Endometrial microvascular endothelial cells (primary cell): ENCODE measurements around the gene PKIB. TPM values are rescaled to one million over a fixed set of nuclear protein-coding genes. Genes with fewer than 3 reads are reported as not detected.
"Not testable (repeated sequence)": the region's sequence is repeated elsewhere in the genome, so short reads cannot be mapped to it uniquely, and the experiment has no call there.

ENCODE experiments used
- in situ Hi-C: cut with HindIII; loops from 2 replicates; pipeline ENCODE4 v1.10.0; 2017; ENCODE audit warnings: low sequenced_read_pairs, low pct_unique_long_range_greater_than_20kb; ENCODE audit errors: inconsistent ontology term
- total RNA-seq: library from RNA; depleted of rRNA; stranded (reverse); fragments of >200 nt; gene quantifications from one replicate; pipeline ENCODE4 v1.2.3, GENCODE V29; 2015; ENCODE audit errors: inconsistent ontology term

Gene PKIB
- total RNA-seq, 1 donor from 2014 or later, result not detected

DNA sequence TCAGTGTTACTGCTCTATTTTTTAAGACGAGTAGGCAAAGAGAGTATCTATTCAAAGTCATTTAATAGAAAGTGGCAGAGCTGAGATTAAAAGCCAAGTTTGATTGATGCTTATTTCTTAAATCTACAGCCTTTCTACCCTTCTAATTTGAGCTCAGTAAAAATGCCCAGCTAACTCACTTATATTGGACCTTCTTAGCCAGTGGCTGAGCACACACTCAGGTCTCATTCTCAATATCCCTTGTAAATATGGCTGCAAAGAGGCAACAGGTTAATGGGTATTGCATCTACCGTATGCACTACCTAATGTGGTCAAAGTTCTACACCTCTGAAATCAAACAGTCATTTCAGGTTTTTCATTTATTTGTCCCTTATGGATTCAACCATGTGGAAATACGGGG is 6.7 kb downstream of the PKIB start:
- in situ Hi-C loops, result no loop called here

DNA sequence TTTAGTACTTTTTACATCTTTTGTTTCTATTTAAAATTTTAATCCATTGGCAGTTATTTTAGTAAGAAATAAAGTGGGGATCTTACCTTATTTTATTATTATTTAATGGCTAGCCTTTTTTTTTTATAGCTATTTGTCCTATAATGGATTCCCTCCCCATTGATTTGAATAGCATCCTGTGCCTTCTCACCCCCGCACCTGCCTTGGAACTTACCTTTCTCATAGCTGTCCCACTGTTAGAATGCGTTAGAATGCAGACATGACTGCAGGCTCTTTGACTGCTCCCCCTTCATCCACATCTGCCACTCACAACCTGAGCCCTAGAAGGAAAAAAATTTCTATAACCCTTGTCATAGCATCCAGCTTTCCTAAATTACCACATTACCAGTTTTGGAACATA is 9.1 kb downstream of the PKIB start:
- in situ Hi-C loops, result no loop called here

DNA sequence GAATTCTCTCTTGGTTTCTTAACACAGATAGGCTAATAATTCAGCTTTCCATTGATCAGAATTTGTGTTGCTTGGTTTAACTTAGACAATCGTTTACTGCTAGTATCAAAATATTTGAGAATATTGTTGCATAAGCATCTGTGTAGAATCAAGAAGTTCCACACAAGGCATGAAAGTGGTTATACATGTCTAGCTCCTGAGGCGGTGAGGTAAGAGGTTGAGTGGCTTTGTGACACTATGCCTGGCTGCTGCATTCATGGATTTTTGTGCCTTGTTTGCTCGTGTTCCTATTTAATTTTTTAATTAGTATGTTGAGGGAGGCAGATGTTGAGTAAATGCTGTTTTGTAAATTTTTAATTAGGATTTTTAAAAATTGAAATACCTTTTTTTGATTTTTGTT is 10.2 kb downstream of the PKIB start:
- in situ Hi-C loops, result no loop called here

DNA sequence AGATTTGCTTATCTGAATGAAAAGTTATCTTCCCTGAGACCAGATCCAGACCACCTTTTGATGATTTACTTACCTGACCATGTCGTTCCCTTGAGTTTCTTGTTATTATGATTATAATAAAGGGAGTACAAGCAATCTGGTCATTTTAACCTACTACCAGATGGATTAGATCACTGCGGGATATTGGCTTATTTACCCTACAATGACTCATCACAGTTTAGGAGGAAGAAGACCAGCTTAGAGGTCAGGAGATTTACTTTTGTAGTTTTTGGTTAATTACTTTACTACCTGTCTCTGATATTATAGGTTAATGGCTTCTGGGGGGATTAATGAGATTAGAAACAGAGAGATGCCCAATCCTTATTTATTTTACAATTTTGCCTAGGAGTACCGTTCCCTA is 10.7 kb downstream of the PKIB start:
- in situ Hi-C loops, result no loop called here

DNA sequence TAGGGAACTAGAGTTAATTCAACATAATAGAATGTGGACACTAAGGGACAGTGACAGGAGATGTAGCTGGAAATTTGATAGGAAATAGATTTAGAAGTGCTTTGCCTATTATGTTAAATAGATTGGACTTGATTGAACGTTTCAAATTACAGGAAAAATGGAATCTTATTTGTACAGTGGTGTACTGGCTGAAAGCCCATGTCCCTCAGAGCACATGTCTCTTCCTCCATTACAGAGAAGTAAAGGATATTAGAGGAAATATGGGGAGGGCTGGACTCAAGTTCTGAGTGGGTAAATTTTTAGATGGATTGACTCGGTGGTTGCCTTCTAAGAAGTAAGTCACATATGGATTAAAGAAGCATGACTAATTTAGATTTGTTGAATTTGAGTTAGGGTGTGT is 11.4 kb downstream of the PKIB start:
- in situ Hi-C loops, result no loop called here

DNA sequence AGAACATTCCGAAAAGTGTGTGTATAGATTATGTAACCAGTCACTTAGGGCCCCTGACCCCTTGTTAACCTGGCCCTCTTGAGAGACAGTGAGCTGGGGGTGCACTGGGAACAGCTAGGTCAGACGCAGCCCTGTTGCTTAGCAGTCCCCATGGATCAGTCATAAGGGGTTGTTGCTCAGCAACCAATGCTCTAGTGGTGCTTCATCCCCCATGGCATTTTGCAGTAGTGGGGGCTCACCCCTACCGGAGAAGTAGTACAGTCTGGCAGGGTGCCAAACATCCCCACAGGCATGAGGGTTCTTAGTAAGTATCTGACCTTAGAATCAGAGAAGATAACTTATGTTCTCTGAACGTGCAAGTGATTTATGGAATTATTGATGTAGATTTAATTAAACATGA is 12.3 kb downstream of the PKIB start:
- in situ Hi-C loops, result no loop called here

DNA sequence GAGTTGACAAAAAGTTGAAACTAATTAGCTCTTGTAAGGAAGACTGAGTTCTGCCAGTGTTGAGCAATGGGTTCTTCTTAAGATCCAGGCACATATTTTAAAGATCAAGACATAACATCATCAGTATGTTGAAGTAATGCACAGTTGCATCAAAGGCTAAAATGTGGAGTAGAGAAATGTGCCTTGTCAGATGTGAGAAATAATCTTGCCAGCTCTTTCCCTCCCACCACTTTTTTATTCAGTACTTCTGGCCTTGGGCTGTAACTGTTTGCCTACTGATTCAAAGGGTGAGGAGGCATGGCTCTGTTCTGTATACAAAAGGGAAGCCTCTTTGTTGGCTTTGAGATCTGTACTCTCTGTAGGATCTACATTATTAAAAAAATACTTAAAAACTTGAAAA is 13.1 kb downstream of the PKIB start:
- in situ Hi-C loops, result no loop called here

DNA sequence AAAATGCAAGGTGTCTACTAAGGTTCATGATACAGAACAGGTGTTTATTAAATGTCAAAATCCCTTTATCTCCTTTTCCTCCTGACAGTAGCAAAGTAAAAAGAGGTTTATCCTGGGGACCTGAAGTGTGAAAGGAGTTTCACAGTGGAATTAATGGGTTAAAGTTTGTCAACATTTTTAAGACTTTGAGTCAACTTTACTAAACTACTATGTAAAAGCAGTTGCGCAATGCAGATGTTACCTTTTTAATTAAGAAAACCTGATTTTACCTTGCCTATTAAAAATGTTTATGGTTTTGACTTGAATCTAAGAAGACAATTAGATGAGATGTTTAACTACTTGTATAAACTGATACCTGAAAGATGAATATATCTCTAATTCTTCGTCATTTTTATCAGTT is 14.6 kb downstream of the PKIB start:
- in situ Hi-C loops, result no loop called here

DNA sequence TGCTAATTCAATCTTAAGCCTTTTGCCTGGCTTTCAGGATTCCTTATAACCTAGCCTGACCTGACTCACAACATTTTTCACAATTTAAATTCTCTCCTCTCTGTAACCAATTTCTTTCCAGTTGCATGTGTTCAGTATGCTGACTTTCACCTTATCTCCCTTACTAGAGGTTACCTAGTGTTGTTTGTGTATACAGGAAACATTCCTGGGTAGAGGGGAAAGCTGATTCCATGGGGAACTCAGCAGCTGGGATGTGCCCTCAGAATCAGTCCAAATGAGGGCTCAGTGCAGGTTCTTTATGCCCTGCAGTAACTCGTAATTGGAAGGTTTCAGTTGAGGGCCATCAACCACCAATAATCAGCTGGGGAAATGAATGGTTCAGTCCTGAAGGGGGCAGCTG is 18.5 kb downstream of the PKIB start:
- in situ Hi-C loops, result no loop called here

DNA sequence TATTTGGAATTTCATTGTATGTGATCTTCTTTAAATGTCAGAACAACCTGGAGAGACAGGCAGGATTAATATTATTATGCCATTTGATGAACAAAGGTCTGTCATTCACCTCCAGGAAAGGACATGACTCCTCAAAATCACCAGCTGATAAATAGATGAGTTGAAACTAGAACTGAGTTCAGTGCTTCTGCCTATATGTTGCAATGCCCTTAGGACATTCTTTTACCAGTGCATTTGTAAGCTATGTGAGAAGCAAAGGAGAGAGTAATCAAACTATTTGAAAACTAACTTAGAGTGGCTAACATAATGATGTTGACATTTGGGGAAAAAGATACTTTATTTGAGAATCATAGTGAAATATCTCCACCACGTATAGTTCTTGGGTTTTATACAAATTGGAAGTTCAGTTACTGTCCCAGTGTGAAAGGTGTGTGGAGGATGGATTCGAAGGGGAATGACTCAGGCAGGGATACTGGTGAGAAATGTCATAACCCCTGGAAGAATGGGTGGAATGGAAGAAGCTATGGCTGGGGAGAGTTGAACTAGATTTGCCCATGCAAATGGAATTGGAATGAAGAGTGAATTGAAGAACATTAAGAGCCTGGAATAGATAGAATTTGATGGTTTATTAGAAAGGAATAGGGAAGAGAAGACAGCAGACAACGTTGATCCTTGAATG is 21.5 kb downstream of the PKIB start:
- in situ Hi-C loops, result no loop called here

DNA sequence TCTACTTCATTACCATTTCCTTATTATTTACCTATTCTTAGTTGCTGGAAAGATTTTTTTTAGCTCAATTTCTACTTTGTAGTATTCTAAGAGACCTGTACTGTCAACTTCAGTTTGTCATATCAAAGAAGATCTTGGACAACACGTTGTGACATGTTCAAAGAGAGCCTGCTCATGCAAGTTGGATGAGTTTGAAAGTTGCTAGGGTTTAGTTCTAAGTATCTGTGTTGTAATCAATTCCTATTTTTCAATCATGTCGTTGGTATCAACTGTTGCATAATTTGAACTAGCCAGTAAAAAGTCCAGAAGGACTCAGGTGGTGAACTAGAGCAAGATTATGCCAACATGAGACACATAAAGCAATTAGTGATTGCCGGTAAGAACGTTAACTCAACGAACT is 30.2 kb downstream of the PKIB start:
- in situ Hi-C loops, result no loop called here

DNA sequence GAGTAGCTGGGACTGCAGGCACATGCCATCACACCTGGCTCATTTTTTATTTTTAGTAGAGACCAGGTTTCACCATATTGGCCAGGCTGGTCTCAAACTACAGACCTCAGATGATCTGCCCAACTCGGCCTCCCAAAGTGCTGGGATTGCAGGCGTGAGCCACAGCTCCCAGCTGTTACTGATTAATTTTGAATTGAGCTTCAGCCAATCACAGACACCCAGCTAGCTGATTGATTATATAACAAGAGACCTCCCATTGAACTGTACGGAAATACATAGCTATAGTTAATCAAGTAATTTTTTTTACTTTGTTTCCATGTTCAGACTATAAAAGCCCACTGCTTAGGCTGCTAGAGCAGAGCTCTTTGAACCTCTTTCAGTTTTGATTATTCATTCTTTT is 31.6 kb downstream of the PKIB start:
- in situ Hi-C loops, result no loop called here

DNA sequence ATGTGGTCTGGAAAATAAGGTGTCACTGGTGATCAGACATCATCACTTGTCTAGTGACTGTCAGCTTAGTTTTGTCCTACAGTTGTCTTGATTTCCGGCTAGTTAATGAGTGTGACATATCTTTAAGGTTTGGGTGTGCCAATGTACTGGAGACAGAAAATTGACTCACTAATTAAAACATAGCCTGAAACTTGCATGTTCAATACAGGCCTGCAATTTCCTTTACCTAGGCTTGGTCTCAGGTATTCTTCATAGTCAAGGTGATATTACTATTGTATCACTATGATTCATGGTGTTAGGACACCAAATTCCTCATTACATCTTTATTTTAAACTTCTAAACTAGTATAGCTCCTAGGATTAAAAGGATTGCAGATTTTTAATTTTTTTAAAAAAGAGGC is 32.4 kb downstream of the PKIB start:
- in situ Hi-C loops, result not testable (repeated sequence)

DNA sequence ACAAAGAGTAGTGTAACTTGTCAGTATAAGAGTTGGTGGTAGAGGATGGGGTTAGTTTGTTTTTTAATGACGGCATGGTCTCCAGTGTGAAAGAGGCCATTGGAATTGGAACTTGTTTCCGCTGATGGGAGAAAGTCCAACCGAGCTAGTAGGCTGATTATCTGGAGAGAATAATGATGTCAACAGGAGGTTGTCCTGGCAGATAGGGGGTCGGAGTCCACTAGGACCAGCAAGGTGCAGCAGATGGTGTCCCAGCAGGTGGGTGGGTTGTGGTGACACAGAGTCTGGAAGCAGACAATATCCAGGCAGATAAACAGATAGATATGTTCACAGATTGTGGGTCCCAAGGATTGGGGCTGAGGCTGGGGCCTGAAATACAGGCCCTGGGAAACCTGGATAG is 35.1 kb downstream of the PKIB start:
- in situ Hi-C loops, result no loop called here

DNA sequence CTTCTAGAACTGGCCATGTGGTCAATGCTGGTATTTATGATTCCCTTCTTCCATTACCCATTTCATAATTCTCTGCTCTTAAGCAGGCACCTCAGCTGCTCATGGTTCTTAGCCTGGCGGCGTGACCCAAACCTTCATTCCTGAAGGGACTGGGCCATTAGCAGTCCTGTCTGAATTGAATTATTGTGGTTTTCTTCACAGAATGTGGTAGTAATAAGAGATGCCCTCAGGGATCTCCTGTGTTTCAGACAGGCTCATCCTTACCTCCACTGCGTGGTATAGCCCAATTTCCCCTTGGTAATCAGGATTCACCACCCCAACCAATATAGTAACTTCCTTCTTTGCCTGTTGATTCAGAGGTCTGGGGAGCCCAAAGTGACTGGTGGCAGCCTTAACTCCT is 37.6 kb downstream of the PKIB start:
- in situ Hi-C loops, result no loop called here

DNA sequence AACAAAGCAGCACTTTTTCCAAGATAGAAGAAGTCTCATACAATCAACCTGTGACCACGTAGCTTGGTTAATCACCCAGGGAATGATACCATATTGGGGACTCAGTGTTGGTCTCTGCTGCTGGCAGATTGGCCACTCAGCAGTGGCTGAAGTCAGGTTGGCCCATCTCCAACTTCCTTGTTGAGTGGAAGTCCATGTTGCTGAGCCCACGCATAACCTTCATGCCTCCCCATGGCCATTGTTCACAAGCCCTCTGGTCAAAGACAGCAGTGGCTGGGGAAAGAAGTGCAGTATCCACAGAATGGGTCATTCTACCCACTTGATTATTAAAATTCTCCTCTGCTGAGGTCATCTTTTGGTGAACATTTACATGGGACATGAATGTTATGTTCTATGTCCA is 38.5 kb downstream of the PKIB start:
- in situ Hi-C loops, result no loop called here

DNA sequence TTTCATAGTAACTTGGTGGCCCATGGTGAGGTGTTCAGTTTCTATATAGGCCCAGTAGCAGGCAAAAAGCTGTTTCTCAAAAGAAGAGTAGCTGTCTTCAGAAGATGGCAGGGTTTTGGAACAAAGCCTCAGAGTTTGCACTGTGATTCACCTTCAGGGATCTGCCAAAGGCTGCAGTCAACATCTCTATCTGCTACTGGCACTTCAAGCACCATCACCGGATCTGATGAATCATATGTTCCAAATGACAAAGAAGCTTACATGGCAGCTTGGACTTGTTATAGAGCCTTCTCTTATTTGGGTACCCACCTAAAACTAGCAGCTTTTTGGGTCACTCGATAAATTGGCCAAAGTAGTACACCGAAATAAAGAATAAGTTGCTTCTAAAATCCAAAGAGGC is 39.5 kb downstream of the PKIB start:
- in situ Hi-C loops, result no loop called here

DNA sequence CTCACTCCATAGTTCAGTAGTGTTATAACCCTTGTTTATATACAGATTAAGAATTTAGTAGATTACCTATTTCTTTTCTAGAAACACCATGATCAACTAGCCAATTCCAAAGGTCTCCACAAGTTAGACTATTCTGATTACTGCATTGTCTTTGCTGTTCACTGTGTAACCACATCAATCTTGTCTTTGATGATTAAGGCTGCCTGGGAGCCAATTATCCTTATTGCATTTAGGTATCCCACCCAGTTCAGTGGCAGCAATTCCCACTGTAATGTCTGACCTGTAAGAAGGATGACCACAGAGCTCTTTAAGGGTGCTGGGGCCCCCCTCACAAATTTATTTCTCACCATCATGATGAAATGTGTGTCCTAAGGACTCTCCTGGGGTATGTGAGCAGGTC is 40.2 kb downstream of the PKIB start:
- in situ Hi-C loops, result no loop called here

DNA sequence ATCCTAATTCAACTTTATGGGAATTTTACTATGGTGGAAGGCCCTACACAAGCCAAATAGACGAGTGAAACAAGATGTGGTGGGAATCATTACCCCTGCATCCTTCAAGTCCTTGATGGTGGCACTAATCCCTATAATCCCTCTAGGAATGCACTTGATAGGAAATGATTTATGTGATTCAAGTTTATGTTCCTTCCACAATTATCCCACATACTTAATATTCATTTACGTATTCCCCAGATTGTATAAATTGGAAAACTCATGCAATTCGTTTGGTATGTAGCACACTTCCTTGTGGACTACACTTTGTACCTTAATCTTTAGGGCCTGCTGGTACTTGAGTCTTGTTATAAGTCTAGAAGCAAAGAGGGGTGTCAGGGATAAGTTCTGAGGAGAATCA is 40.8 kb downstream of the PKIB start:
- in situ Hi-C loops, result no loop called here

DNA sequence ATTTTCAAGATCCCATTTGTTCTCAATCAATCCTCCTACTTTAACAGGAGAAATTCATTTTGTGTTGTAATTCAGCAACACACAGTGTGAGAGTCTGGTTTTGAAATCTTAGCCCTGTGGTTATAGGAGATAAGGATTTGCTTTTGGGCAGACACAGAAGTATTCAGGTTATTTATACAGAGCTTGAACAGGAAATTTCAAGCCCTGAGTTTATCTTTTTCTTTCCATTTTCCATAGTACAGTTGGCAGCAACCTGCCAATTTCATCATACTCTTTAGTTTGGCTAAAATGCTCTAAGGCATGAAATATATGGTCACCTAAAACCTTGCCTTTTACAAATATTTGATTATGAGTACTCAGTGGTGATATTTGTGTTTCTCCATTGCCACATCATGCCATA is 41.4 kb downstream of the PKIB start:
- in situ Hi-C loops, result no loop called here

DNA sequence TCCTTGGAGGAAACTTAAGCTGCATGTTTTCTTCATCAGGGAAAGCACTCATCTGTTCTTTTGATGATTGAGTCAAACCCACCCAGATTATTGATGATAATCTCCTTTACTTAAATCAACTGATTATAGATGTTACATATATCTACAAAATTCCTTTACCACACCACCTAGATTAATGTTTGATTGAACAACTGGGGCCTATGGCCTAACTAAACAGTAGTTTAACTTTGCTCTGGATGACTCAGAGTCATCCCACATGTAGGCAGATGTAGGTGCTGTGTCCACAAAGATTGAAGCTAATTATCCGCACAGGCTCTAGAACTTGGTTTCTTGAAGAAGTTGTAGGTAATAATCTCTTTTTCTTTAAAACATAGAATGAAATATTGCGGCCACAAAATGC is 42.2 kb downstream of the PKIB start:
- in situ Hi-C loops, result no loop called here
